HEK293 (cell line): Measurements from ENCODE around the gene SOCS7.

ENCODE experiments used
- CTCF ChIA-PET: fragments of 350-600 bp; formaldehyde crosslinking; extraction: SDS; loops from one replicate; lab custom pipeline; 2021; ENCODE audit warnings: antibody characterized with exemption; lab: Yijun Ruan, JAX
- POLR2A ChIA-PET: fragments of 300-600 bp; formaldehyde crosslinking; extraction: SDS; loops from one replicate; lab custom pipeline; 2020; ENCODE audit warnings: antibody characterized with exemption, inconsistent platforms; lab: Yijun Ruan, JAX
- H3K27ac ChIP-seq: fragments of 200-500 bp; sonication (Bioruptor generic); 2 replicates; pipeline ENCODE4 v1.5.1; 2014; ENCODE audit warnings: low read depth, low read length, control low read depth, inconsistent platforms; ENCODE audit errors: extremely low read depth
- H3K36me3 ChIP-seq, 2 experiments: fragments of 200-500 bp in 1 of 2; sonication (Bioruptor generic) in 1 of 2; 1 replicate in 1 of 2; 2 replicates in 1 of 2; pipeline ENCODE4 v1.5.1; 2014 to 2017; ENCODE audit warnings: inconsistent platforms in 2 of 2, low read length in 2 of 2; ENCODE audit not compliant: control insufficient read depth in 2 of 2, insufficient read depth in 1 of 2
- H3K4me1 ChIP-seq: fragments of 200-500 bp; sonication (Bioruptor generic); 2 replicates; pipeline ENCODE4 v1.5.1; 2014; ENCODE audit warnings: mild to moderate bottlenecking, low read length, inconsistent platforms; ENCODE audit not compliant: control insufficient read depth, insufficient read depth
- H3K4me3 ChIP-seq: 2 replicates; pipeline ENCODE4 v1.5.1; 2011; ENCODE audit warnings: low read depth, mild to moderate bottlenecking, control low read depth, low read length, moderate library complexity
- H3K9me3 ChIP-seq: fragments of 200-500 bp; sonication (Bioruptor generic); 2 replicates; pipeline ENCODE4 v1.5.1; 2014; ENCODE audit warnings: low read depth, low read length, inconsistent platforms; ENCODE audit not compliant: control insufficient read depth, insufficient read depth
- BCL6B ChIP-seq: fragments of 450-650 bp; formaldehyde crosslinking; IDR thresholded peaks from 2 replicates; pipeline ENCODE4 v1.5.1; 2017; ENCODE audit warnings: missing biosample characterization, missing genetic modification characterization
- EGR2 ChIP-seq: fragments of 450-650 bp; formaldehyde crosslinking; IDR thresholded peaks from 2 replicates; pipeline ENCODE4 v1.5.1; 2016; ENCODE audit warnings: low read depth, missing biosample characterization, missing genetic modification characterization
- GLIS1 ChIP-seq: fragments of 450-650 bp; formaldehyde crosslinking; IDR thresholded peaks from 2 replicates; pipeline ENCODE4 v1.5.1; 2016; ENCODE audit warnings: missing biosample characterization, missing genetic modification characterization
- GLIS2 ChIP-seq: fragments of 450-650 bp; formaldehyde crosslinking; IDR thresholded peaks from 2 replicates; pipeline ENCODE4 v1.5.1; 2016; ENCODE audit warnings: missing biosample characterization, missing genetic modification characterization
- KLF8 ChIP-seq: fragments of 450-650 bp; formaldehyde crosslinking; IDR thresholded peaks from 2 replicates; pipeline ENCODE4 v1.5.1; 2016; ENCODE audit warnings: missing biosample characterization, missing genetic modification characterization
- MYNN ChIP-seq: fragments of 450-650 bp; formaldehyde crosslinking; IDR thresholded peaks from 2 replicates; pipeline ENCODE4 v1.5.1; 2016; ENCODE audit warnings: missing biosample characterization, missing genetic modification characterization, borderline replicate concordance
- ZFHX2 ChIP-seq: fragments of 450-650 bp; formaldehyde crosslinking; conservative IDR thresholded peaks from 2 replicates; pipeline ENCODE4 v1.5.1; 2016; ENCODE audit warnings: missing biosample characterization, missing genetic modification characterization
- ZIC2 ChIP-seq: fragments of 450-650 bp; formaldehyde crosslinking; IDR thresholded peaks from 2 replicates; pipeline ENCODE4 v1.5.1; 2016; ENCODE audit warnings: missing biosample characterization, missing genetic modification characterization
- ZNF394 ChIP-seq: fragments of 450-650 bp; formaldehyde crosslinking; IDR thresholded peaks from 2 replicates; pipeline ENCODE4 v1.5.1; 2016; ENCODE audit warnings: missing biosample characterization, missing genetic modification characterization, mild to moderate bottlenecking, moderate library complexity, borderline replicate concordance
- ZNF529 ChIP-seq: fragments of 450-650 bp; formaldehyde crosslinking; IDR thresholded peaks from 2 replicates; pipeline ENCODE4 v1.5.1; 2017; ENCODE audit warnings: missing genetic modification characterization, missing biosample characterization; ENCODE audit not compliant: insufficient replicate concordance
- ZNF548 ChIP-seq: fragments of 450-650 bp; formaldehyde crosslinking; IDR thresholded peaks from 2 replicates; pipeline ENCODE4 v1.5.1; 2016; ENCODE audit warnings: missing biosample characterization, missing genetic modification characterization
- ZNF560 ChIP-seq: fragments of 450-650 bp; formaldehyde crosslinking; IDR thresholded peaks from 2 replicates; pipeline ENCODE4 v1.5.1; 2017; ENCODE audit warnings: missing biosample characterization, missing genetic modification characterization, borderline replicate concordance
- ZNF843 ChIP-seq: fragments of 450-650 bp; formaldehyde crosslinking; IDR thresholded peaks from 2 replicates; pipeline ENCODE4 v1.5.1; 2016; ENCODE audit warnings: missing biosample characterization, missing genetic modification characterization
- ZXDB ChIP-seq: fragments of 450-650 bp; formaldehyde crosslinking; IDR thresholded peaks from 2 replicates; pipeline ENCODE4 v1.5.1; 2016; ENCODE audit warnings: missing biosample characterization, missing genetic modification characterization
- TF ChIP-seq, protein P1 (sequence below): fragments of 450-650 bp; formaldehyde crosslinking; IDR thresholded peaks from 2 replicates; pipeline ENCODE4 v1.5.1; 2016; ENCODE audit warnings: missing biosample characterization, missing genetic modification characterization, borderline replicate concordance

The SOCS7 gene

DNA sequence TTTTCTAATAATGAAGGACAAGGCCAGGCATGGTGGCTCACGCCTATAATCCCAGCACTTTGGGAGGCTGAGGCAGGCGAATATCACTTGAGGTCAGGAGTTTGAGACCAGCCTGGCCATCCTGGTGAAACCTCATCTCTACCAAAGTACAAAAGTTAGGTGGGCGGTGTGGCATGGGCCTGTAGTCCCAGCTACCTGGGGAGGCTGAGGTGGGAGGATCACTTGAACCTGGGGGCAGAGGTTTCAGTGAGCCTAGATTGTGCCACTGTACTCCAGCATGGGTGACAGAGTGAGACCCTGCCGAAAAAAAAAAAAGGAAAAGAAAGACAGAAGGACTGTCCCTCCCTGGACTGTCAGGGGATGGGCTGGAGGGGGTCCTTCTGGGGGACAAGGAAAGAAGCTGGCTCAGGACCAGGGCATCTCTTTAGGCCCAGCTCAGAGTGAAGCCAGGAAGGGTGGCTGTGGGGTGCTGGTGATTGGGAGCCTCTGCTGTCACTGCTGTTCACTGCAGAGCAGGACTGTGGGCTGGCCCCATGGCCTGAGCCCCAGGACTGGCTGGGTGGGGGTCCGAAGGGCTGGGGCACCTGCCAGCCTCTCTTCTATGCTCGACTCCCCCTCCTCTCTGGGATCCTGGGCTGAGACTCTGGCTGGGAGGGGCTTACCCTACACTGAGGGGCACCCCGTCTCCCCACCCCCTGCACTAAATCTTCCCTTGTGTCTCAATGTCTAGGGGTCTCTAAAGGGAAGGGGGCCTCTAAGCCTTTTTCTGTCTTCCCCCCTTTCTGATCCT is 75.7 kb downstream of the SOCS7 start:
- H3K4me3 ChIP-seq: no peak overlapping the region
- TF ChIP-seq GLIS2 (tag by site-specific recombination) (peak; percentile 42; the same call in 1 of the 2 replicates), EGR2 (tag by site-specific recombination) (peak; percentile 57; the same call in 1 of the 2 replicates), ZFHX2 (tag by site-specific recombination) (peak; percentile 54), KLF8 (tag by site-specific recombination) (no peak), ZNF843 (tag by site-specific recombination) (no peak), ZNF529 (tag by site-specific recombination) (no peak), GLIS1 (tag by site-specific recombination) (no peak), MYNN (tag by site-specific recombination) (no peak)
- TF ChIP-seq, protein P1, sequence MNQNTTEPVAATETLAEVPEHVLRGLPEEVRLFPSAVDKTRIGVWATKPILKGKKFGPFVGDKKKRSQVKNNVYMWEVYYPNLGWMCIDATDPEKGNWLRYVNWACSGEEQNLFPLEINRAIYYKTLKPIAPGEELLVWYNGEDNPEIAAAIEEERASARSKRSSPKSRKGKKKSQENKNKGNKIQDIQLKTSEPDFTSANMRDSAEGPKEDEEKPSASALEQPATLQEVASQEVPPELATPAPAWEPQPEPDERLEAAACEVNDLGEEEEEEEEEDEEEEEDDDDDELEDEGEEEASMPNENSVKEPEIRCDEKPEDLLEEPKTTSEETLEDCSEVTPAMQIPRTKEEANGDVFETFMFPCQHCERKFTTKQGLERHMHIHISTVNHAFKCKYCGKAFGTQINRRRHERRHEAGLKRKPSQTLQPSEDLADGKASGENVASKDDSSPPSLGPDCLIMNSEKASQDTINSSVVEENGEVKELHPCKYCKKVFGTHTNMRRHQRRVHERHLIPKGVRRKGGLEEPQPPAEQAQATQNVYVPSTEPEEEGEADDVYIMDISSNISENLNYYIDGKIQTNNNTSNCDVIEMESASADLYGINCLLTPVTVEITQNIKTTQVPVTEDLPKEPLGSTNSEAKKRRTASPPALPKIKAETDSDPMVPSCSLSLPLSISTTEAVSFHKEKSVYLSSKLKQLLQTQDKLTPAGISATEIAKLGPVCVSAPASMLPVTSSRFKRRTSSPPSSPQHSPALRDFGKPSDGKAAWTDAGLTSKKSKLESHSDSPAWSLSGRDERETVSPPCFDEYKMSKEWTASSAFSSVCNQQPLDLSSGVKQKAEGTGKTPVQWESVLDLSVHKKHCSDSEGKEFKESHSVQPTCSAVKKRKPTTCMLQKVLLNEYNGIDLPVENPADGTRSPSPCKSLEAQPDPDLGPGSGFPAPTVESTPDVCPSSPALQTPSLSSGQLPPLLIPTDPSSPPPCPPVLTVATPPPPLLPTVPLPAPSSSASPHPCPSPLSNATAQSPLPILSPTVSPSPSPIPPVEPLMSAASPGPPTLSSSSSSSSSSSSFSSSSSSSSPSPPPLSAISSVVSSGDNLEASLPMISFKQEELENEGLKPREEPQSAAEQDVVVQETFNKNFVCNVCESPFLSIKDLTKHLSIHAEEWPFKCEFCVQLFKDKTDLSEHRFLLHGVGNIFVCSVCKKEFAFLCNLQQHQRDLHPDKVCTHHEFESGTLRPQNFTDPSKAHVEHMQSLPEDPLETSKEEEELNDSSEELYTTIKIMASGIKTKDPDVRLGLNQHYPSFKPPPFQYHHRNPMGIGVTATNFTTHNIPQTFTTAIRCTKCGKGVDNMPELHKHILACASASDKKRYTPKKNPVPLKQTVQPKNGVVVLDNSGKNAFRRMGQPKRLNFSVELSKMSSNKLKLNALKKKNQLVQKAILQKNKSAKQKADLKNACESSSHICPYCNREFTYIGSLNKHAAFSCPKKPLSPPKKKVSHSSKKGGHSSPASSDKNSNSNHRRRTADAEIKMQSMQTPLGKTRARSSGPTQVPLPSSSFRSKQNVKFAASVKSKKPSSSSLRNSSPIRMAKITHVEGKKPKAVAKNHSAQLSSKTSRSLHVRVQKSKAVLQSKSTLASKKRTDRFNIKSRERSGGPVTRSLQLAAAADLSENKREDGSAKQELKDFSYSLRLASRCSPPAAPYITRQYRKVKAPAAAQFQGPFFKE (tag by site-specific recombination): no peak
- no peaks in the 10 kb centered on the region for H3K36me3 ChIP-seq
- H3K9me3 ChIP-seq: no peaks in the 10 kb centered on the region
- POLR2A ChIA-PET: interaction anchor here (0.6 to 0.8 kb wide), 2 partner anchors 25 to 1648 kb away, joined by 3 to 6 read pairs; no protein-coding TSS in a partner anchor
- peaks cover 3% of the 10 kb centered on the region for H3K4me1 ChIP-seq
- no peak overlapping the region for H3K27ac ChIP-seq
- CTCF ChIA-PET: interaction anchor here (0.6 to 5.1 kb wide), 13 partner anchors 11 to 249 kb away, joined by 3 to 52 read pairs (median 5); no protein-coding TSS in a partner anchor

DNA sequence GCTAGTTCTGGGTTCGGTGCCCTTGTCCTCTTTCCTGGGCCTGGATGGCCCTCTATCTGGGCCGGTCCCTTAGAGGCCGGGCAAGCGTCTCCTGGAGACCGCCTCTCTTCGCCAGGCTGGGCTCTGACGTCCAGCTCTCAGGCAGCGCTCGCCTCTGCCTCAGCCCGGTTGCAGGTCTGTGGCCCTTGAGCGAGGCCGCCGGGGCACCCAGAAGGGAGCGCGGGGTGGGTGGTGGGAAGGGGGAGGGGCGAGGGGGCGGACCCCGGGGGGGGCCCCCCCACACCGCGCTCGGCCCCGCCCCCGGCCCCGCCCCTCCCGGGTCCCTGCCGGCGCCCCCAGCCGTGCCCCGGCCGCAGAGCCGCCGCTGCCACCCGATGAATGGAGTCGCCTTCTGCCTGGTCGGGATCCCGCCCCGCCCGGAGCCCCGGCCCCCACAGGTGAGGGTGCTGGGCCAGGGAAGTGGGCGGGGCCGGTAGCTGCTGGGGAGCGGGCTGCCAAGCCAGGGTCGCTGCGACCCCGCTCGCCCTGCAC is 76.5 kb downstream of the SOCS7 start, which contains the start of gene ARHGAP23:
Gene ARHGAP23, plus strand, starts transcription at position 353 of the 531 bp plus-strand sequence. Its CDS starts 22 bp downstream, at position 375.
- Histone ChIP-seq H3K4me1 (peaks cover 3% of the 10 kb centered on the region), H3K9me3 (no peaks in the 10 kb centered on the region), H3K4me3 (peak within 1 kb of the TSS; percentile 11; the same call in 1 of the 2 replicates), H3K36me3 (no peaks in the 10 kb centered on the region), H3K27ac (no peak within 1 kb of the TSS)
- TF ChIP-seq ZNF560 (tag by site-specific recombination) (no peak), ZXDB (tag by site-specific recombination) (no peak)
- ChIA-PET POLR2A (no interaction called here), CTCF (interaction anchor here (0.6 to 1.7 kb wide), 4 partner anchors 79 to 238 kb away, joined by 3 to 4 read pairs (median 3); no protein-coding TSS in a partner anchor)

DNA sequence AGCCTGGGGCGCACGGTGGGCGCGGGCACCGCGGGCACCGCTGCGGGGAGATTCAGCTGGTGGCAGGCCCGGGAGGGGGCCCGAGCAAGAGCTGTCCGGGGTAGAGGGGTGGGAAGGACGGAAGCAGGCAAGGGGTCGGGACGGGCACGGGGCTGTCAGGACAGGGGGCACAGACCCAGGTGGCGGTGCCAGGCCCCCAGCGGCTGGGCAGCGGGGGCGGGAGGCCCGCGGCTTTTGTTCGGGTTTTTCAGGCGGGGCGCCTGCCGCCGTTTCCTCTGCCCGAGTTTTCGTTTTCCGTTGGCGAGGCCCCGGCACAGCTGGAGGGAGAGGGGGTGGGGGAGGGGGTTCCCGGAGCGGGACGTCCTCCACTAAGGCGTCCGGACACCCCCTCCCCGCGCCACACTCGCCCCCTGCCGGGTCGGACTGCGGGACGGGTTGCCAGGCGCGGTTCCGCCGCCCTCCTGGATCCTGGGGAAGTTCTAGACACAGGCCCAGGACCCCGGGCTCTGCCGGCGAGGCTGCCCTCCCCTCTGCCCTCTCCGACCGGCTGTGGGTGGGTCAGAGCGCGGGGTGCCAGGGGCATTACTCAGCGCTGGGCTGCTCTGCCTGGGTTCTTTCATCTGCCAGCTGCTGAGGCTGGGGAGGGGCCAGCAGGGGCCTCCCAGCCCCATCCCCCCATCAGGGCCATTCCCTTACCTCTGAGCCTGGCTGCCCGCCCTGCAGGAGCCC is 77.2 kb downstream of the SOCS7 start:
- no peak overlapping the region for H3K27ac ChIP-seq
- ChIA-PET CTCF (interaction anchor here (0.6 to 1.7 kb wide), 5 partner anchors 15 to 237 kb away, joined by 3 to 4 read pairs (median 3); no protein-coding TSS in a partner anchor), POLR2A (no interaction called here)
- no peaks in the 10 kb centered on the region for H3K9me3 ChIP-seq
- TF ChIP-seq BCL6B (tag by site-specific recombination): no peak
- no peak for TF ChIP-seq ZNF394 (tag by site-specific recombination)
- TF ChIP-seq ZIC2 (tag by site-specific recombination): peak; percentile 25; the same call in 1 of the 2 replicates
- TF ChIP-seq ZNF548: no peak
- no peaks in the 10 kb centered on the region for H3K36me3 ChIP-seq
- H3K4me3 ChIP-seq: no peak overlapping the region
- peaks cover 3% of the 10 kb centered on the region for H3K4me1 ChIP-seq
